AG09319 (cell line): ENCODE results near the gene KIF26B.

ENCODE experiments used
- DNase-seq: peaks from one replicate; pipeline ENCODE4 v3.0.0-alpha.2; 2010; ENCODE audit warnings: low read depth; ENCODE audit errors: extremely low read depth
- TF ChIP-seq, protein P1 (sequence below): IDR thresholded peaks from 2 replicates; pipeline ENCODE4 v1.5.1; 2011; ENCODE audit warnings: low read depth, mild to moderate bottlenecking, inconsistent platforms, low read length, moderate library complexity

KIF26B gene

DNA sequence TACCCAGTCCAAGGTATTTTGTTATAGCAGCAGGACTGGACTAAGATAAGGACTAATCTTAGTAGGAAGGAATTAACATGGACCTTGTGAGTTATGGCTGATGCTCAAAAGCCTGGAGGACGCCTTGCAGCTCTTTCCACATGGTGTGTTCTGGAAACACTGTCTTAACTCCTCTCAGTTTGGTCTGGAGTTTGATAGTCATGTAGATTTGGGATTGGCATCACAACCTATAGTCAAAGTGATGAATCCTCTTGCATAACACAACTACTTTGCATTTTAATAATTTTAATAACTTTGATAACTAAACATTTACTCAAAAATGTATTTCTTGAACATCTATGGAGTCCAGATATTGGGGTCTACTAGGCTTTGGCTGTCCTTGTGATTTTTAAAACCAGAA is 293.7 kb downstream of the KIF26B start:
- no peak for DNase-seq
- TF ChIP-seq, protein P1, sequence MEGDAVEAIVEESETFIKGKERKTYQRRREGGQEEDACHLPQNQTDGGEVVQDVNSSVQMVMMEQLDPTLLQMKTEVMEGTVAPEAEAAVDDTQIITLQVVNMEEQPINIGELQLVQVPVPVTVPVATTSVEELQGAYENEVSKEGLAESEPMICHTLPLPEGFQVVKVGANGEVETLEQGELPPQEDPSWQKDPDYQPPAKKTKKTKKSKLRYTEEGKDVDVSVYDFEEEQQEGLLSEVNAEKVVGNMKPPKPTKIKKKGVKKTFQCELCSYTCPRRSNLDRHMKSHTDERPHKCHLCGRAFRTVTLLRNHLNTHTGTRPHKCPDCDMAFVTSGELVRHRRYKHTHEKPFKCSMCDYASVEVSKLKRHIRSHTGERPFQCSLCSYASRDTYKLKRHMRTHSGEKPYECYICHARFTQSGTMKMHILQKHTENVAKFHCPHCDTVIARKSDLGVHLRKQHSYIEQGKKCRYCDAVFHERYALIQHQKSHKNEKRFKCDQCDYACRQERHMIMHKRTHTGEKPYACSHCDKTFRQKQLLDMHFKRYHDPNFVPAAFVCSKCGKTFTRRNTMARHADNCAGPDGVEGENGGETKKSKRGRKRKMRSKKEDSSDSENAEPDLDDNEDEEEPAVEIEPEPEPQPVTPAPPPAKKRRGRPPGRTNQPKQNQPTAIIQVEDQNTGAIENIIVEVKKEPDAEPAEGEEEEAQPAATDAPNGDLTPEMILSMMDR, result no peak

DNA sequence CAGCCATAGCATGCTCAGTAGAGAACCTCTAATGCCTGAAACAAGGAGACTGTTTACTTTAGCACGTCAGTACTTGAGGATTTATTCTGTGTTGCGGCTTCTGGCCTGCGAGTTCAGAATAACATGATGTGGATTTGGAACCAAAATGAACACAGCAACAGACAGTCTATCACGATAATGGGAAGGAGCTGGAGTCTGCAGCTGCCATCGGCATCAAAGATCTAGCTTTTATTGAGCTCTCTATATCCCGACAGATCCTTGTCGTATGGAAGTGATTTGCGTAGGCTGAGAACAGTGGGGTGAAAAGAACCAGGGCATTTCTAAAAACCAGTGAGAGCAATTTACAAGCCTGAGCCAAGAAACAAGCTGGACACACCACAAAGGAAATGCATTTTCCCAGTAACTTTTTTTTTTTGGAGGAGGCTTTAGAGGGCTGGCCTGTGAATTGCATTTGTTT is 294.2 kb downstream of the KIF26B start:
- TF ChIP-seq, protein P1, result no peak
- DNase-seq, result no peak

DNA sequence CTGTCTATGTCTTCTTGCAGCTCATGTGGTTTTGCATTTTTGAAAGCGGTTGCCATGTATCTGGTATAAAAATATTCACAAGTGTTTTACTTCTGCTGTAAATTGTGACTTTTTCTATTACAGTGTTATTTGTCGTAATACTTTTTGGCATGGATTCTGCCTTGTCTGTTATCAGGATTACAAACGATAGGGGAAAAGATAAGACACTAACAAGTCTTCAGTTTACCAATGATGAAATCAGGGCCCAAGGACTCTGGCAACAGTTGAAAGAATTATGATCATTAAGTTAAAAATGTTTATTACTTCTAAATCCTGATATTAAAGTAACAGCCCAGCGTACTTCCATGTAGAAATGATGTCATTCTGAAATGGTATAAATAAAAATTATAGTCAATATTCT is 298.8 kb downstream of the KIF26B start:
- DNase-seq, result no peak
- TF ChIP-seq, protein P1, result no peak

DNA sequence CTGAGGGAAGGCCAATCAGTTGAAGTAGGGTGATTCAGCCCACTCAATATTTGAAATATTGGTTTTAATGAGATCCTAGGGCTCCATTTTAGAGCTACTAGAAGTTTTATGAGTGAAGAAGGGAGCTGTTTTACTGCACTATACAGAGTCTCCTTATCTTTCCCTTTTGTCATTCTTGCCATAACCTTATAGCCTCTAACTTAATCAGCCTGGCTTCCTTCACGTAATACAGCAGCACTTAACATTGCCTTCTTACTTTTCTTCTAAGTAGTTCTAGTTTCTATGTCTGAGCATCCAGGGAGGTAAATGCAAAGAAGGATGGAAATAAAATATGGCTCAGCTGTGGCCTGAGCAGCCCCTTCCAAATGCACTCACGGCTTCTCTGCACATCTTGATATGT is 299.3 kb downstream of the KIF26B start:
- TF ChIP-seq, protein P1, result no peak
- no peak for DNase-seq

DNA sequence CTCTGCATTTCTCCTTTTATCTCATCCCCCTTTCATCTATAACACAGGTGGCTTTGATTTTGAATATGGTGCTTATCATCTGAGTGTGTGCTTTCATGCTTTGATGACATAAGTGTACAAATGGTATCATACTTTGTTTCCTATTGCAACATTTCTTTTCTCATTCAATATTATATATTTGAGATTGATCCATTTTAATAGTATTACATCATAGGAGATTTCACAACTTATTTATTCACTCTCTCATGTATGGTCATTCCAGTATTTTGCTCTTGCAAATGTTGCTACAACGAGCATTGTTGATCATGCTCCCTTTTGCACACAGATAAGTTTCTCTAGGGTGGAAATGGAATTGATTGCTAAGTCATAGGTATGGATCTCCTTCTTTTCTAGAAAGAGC is 302.8 kb downstream of the KIF26B start:
- TF ChIP-seq, protein P1, result no peak
- DNase-seq, result no peak

DNA sequence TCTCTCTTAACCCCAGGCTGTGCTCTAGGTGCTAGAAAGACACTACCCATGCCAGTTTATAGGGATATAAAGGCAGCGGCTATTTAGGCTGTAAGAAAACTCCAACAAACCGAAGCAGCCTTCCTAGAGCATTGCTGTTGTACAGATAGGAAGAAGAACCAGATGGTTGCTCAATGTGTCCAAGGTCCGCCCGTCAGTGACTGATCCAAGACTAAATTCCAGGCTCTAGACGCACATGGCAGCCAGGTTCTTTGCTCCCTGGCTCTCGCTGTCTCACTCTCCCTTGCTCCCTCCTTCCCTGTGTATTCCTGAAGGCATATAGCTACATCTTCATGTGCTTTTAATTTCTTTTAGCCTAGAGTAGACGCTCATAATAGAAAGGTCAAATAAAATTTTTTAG is 303.4 kb downstream of the KIF26B start:
- no peak for DNase-seq
- TF ChIP-seq, protein P1, result no peak

DNA sequence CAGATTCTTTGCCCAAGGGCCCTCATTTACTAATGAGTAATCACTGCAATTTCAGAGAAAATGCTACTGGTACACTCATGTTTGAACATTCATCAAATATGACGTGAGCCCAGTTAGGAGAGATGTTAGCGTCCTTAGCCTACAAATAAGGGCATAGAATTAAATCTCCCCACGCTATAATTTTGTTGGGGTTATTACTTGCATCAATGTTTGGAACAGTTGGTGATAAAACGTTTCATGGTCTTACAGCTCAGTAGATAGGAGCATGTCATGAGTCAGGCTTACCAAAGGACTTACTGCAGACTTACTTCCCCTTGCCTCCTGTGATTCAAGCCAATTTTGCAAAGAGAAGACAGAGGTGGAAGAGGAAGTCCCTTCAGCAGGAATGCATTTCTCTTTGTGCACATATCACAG is 304.0 kb downstream of the KIF26B start:
- TF ChIP-seq, protein P1, result no peak
- no peak for DNase-seq
